Glomerular visceral epithelial cell (primary cell): ENCODE data around the gene MMD.

Experiments used
- DNase-seq: peaks from one replicate; pipeline ENCODE4 v3.0.0-alpha.2; 2016; ENCODE audit errors: extremely low spot score

Gene MMD

GRCh38 chr17:55354010-55354409 lies 67.6 kb downstream of the MMD start:
- no peak for DNase-seq

- no peak for DNase-seq
These were observed 70.4 kb downstream of the MMD start for GRCh38 chr17:55351226-55351625.

GRCh38 chr17:55350825-55351205 lies 70.8 kb downstream of the MMD start:
- no peak for DNase-seq

DNA sequence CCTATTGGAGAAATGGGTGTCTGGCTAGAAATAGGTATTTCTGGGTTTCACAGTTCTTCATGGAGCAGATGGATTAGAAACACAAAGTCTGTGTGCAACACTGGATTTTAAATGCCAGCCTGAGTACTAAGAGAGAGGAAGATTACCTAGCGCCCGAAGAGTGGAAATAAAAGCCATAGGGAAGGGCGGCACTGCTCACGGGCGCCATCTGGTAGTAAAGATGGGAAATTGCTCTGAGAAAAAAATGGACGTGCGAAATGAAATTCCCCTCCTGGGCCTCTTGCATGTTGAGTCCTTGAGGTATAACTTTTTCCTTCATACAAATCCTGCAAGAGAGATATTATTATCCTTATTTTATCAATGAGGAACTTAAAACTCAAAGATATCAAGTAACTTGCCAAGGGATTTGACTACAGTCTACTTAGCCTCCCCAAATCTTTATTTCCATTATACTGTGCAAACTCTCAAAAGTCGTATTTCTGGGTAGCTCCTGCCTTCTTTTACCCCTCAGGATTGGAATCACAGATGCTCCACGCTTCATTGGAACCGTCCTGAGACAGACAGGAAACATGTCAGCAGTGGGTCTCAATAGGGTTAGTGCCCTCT lies 72.8 kb downstream of the MMD start:
- peak; percentile 56 for DNase-seq

DNA sequence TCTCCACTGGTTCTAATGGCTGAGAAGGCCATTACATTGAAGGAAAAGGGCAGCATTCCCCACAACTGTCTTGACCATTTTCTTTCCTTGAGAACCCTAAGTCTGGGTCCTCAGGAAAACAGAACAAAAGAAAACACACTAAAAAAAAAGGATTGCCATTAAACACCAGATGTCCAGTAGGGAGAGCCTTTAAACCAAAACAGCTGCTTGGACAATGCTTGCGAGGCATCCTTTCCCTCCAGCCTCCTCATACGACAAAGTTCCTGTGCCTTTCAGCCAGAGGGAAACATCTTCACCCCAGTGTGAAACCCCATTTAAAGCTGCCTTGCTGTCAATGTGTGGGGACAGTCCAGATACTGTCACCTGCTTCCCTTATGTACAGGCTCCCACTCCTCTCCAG lies 74.3 kb downstream of the MMD start:
- no peak for DNase-seq

DNA sequence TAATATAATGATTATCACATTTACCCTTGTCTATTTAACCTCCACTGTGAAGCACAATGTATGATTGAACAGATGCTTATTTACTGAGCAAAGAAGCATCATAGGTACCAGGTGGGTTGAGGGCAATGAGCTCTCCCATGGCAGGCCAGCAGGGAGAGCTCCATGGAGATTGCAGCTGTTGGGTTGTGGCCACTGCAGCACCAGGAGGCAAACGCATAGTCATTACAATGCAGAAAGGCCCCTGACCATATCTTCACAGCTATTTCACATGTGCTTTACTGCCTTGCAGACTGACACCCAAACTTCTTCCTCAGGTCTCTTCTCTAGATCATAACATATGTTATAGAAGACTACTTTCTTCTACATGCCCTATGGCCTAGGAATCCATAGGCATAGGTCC lies 75.0 kb downstream of the MMD start:
- no peak for DNase-seq

GRCh38 chr17:55345132-55345531 lies 76.5 kb downstream of the MMD start:
- DNase-seq: no peak

- DNase-seq: no peak
These were observed 77.1 kb downstream of the MMD start for GRCh38 chr17:55344514-55344997.

GRCh38 chr17:55343900-55344513 lies 77.6 kb downstream of the MMD start:
- DNase-seq: no peak

GRCh38 chr17:55342800-55343585 lies 78.6 kb downstream of the MMD start:
- DNase-seq: no peak
